ENCODE measurements around the gene CIT.

Gene CIT

DNA sequence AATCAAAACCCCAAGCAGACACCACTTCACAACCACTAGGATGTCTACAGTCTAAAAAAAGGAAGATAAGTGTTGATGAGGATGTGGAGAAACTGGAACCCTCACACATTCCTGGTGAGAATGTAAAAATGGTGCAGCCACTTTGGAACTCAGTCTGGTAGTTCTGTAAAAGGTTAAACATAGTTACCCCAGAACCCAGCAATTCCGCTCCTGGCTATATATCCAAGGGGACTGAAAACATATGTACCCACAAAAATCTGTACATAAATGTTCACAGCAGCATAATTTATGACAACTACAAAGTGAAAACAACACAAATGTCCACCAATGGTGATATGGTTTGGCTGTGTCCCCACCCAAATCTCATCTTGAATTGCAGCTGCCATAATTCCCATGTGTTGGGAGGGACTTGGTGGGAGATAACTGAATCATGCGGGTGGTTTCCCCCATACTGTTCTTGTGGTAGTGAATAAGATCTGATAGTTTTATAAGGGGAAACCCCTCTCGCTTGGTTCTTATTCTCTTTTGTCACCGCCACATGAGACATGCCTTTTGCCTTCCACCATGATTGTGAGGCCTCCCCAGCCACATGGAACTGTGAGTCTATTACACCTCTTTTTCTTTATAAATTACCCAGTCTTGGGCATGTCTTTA, 162.4 kb downstream of the CIT start:
- Histone ChIP-seq H3K4me1 (ENCODE audit: control insufficient read depth, insufficient read depth, low read length) (peaks cover 3% of the 10 kb centered on the region), H3K36me3 (ENCODE audit: control insufficient read depth in 2 of 2, insufficient read depth in 1 of 2, low read length in 2 of 2) (peaks cover 29 to 87% of the 10 kb centered on the region in 2 experiments), H3K27ac (ENCODE audit: extremely low read depth, low read depth, low read length) (no peak overlapping the region), H3K9me3 (ENCODE audit: control insufficient read depth, insufficient read depth, low read depth, low read length) (no peaks in the 10 kb centered on the region), H3K4me3 (ENCODE audit: low read depth, low read length) (no peak overlapping the region)
- ChIA-PET POLR2A (no interaction called here), CTCF (no interaction called here)
- TF ChIP-seq ZNF140 (tag by site-specific recombination; IDR thresholded peaks at IDR 0.05) (peak; percentile 95), ZNF600 (tag by site-specific recombination; IDR thresholded peaks at IDR 0.05) (no peak)

DNA sequence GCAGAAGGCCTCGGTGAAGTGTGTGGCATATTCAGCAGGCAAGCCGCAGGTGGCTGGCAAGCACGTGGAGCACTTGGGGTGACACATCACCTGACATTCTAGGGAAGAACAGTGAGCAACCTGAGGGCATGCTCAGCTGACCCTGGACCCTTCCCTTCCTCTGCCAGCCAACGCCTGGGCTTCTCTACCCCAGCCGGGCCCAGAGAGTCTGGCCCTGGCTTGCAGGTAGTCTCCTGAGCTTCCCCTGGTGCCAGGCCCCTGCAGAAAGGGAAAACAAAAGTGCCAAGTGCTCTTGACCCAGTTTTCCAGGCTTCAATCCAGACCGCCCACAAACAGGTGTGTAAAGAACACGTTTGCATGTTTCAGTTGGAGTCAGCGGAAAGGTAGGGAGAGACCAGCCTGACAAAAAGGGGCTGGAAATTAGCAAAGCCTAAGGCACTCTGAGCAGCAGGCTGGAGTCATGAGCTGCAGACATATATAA, 163.5 kb downstream of the CIT start:
- ChIA-PET POLR2A (no interaction called here), CTCF (no interaction called here)
- Histone ChIP-seq H3K4me1 (ENCODE audit: control insufficient read depth, insufficient read depth, low read length) (peaks cover 3% of the 10 kb centered on the region), H3K27ac (ENCODE audit: extremely low read depth, low read depth, low read length) (no peak overlapping the region), H3K4me3 (ENCODE audit: low read depth, low read length) (no peak overlapping the region), H3K9me3 (ENCODE audit: control insufficient read depth, insufficient read depth, low read depth, low read length) (no peaks in the 10 kb centered on the region), H3K36me3 (ENCODE audit: control insufficient read depth in 2 of 2, insufficient read depth in 1 of 2, low read length in 2 of 2) (peaks cover 38 to 88% of the 10 kb centered on the region in 2 experiments)
- TF ChIP-seq ZNF16 (tag by site-specific recombination; IDR thresholded peaks at IDR 0.05; ENCODE audit: low read depth) = no peak
- TF ChIP-seq, protein P1, sequence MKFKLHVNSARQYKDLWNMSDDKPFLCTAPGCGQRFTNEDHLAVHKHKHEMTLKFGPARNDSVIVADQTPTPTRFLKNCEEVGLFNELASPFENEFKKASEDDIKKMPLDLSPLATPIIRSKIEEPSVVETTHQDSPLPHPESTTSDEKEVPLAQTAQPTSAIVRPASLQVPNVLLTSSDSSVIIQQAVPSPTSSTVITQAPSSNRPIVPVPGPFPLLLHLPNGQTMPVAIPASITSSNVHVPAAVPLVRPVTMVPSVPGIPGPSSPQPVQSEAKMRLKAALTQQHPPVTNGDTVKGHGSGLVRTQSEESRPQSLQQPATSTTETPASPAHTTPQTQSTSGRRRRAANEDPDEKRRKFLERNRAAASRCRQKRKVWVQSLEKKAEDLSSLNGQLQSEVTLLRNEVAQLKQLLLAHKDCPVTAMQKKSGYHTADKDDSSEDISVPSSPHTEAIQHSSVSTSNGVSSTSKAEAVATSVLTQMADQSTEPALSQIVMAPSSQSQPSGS (tag by site-specific recombination; IDR thresholded peaks at IDR 0.05; ENCODE audit: low read depth) = no peak
- no peak for TF ChIP-seq ZBTB7A (tag by site-specific recombination; IDR thresholded peaks at IDR 0.05; ENCODE audit: low read depth)
- TF ChIP-seq, protein P2, sequence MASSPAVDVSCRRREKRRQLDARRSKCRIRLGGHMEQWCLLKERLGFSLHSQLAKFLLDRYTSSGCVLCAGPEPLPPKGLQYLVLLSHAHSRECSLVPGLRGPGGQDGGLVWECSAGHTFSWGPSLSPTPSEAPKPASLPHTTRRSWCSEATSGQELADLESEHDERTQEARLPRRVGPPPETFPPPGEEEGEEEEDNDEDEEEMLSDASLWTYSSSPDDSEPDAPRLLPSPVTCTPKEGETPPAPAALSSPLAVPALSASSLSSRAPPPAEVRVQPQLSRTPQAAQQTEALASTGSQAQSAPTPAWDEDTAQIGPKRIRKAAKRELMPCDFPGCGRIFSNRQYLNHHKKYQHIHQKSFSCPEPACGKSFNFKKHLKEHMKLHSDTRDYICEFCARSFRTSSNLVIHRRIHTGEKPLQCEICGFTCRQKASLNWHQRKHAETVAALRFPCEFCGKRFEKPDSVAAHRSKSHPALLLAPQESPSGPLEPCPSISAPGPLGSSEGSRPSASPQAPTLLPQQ (tag by site-specific recombination; IDR thresholded peaks at IDR 0.05) = no peak
- TF ChIP-seq SCRT2 (tag by site-specific recombination; IDR thresholded peaks at IDR 0.05) = 0 out of 2 replicates have a peak, but pooled peaks have one; percentile 23
- 0 out of 2 replicates have a peak, but pooled peaks have one; percentile 18 for TF ChIP-seq SCRT1 (tag by site-specific recombination; IDR thresholded peaks at IDR 0.05; ENCODE audit: borderline replicate concordance)

DNA sequence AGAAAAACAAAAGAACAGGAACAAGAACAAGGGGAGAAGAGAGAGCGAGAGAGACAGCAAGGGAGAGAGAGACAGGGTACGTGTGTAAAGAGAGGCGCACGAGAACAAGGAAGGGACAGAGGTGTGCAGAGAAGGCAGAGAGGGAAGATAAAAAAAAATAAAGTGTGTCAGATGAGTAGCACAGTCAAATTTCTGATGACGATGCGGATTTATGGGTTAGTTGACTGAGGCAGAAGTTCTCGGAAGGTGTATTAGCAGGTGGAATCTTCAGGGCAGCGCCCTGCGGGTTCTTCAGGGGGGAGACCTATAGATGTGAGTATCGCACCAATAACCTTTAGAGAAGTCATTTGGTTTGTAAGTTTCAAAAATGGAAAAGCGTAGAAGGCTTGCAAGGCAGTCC, 164.4 kb downstream of the CIT start:
- H3K4me1 ChIP-seq (ENCODE audit: control insufficient read depth, insufficient read depth, low read length) = peaks cover 3% of the 10 kb centered on the region
- no peak overlapping the region for H3K4me3 ChIP-seq (ENCODE audit: low read depth, low read length)
- POLR2A ChIA-PET = no interaction called here
- CTCF ChIA-PET = no interaction called here
- H3K36me3 ChIP-seq (ENCODE audit: control insufficient read depth in 2 of 2, insufficient read depth in 1 of 2, low read length in 2 of 2) = peaks cover 40 to 85% of the 10 kb centered on the region in 2 experiments
- H3K9me3 ChIP-seq (ENCODE audit: control insufficient read depth, insufficient read depth, low read depth, low read length) = no peaks in the 10 kb centered on the region
- H3K27ac ChIP-seq (ENCODE audit: extremely low read depth, low read depth, low read length) = no peak overlapping the region
- no peak for TF ChIP-seq MEIS1 (CRISPR knock-in tag; IDR thresholded peaks at IDR 0.05; ENCODE audit: borderline replicate concordance)
- no peak for TF ChIP-seq GLI4 (tag by site-specific recombination; IDR thresholded peaks at IDR 0.05)
- TF ChIP-seq, protein P3, sequence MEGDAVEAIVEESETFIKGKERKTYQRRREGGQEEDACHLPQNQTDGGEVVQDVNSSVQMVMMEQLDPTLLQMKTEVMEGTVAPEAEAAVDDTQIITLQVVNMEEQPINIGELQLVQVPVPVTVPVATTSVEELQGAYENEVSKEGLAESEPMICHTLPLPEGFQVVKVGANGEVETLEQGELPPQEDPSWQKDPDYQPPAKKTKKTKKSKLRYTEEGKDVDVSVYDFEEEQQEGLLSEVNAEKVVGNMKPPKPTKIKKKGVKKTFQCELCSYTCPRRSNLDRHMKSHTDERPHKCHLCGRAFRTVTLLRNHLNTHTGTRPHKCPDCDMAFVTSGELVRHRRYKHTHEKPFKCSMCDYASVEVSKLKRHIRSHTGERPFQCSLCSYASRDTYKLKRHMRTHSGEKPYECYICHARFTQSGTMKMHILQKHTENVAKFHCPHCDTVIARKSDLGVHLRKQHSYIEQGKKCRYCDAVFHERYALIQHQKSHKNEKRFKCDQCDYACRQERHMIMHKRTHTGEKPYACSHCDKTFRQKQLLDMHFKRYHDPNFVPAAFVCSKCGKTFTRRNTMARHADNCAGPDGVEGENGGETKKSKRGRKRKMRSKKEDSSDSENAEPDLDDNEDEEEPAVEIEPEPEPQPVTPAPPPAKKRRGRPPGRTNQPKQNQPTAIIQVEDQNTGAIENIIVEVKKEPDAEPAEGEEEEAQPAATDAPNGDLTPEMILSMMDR (tag by site-specific recombination; IDR thresholded peaks at IDR 0.05) = no peak
- TF ChIP-seq ZNF121 (tag by site-specific recombination; IDR thresholded peaks at IDR 0.05) = no peak
- TF ChIP-seq FEZF1 (tag by site-specific recombination; IDR thresholded peaks at IDR 0.05) = no peak
- no peak for TF ChIP-seq ZNF292 (tag by site-specific recombination; IDR thresholded peaks at IDR 0.05; ENCODE audit: borderline replicate concordance, low read depth)
- TF ChIP-seq KLF9 (tag by site-specific recombination; IDR thresholded peaks at IDR 0.05; ENCODE audit: low read depth) = no peak
- TF ChIP-seq, protein P4, sequence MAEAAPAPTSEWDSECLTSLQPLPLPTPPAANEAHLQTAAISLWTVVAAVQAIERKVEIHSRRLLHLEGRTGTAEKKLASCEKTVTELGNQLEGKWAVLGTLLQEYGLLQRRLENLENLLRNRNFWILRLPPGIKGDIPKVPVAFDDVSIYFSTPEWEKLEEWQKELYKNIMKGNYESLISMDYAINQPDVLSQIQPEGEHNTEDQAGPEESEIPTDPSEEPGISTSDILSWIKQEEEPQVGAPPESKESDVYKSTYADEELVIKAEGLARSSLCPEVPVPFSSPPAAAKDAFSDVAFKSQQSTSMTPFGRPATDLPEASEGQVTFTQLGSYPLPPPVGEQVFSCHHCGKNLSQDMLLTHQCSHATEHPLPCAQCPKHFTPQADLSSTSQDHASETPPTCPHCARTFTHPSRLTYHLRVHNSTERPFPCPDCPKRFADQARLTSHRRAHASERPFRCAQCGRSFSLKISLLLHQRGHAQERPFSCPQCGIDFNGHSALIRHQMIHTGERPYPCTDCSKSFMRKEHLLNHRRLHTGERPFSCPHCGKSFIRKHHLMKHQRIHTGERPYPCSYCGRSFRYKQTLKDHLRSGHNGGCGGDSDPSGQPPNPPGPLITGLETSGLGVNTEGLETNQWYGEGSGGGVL (tag by site-specific recombination; IDR thresholded peaks at IDR 0.05) = no peak
- TF ChIP-seq, protein P5, sequence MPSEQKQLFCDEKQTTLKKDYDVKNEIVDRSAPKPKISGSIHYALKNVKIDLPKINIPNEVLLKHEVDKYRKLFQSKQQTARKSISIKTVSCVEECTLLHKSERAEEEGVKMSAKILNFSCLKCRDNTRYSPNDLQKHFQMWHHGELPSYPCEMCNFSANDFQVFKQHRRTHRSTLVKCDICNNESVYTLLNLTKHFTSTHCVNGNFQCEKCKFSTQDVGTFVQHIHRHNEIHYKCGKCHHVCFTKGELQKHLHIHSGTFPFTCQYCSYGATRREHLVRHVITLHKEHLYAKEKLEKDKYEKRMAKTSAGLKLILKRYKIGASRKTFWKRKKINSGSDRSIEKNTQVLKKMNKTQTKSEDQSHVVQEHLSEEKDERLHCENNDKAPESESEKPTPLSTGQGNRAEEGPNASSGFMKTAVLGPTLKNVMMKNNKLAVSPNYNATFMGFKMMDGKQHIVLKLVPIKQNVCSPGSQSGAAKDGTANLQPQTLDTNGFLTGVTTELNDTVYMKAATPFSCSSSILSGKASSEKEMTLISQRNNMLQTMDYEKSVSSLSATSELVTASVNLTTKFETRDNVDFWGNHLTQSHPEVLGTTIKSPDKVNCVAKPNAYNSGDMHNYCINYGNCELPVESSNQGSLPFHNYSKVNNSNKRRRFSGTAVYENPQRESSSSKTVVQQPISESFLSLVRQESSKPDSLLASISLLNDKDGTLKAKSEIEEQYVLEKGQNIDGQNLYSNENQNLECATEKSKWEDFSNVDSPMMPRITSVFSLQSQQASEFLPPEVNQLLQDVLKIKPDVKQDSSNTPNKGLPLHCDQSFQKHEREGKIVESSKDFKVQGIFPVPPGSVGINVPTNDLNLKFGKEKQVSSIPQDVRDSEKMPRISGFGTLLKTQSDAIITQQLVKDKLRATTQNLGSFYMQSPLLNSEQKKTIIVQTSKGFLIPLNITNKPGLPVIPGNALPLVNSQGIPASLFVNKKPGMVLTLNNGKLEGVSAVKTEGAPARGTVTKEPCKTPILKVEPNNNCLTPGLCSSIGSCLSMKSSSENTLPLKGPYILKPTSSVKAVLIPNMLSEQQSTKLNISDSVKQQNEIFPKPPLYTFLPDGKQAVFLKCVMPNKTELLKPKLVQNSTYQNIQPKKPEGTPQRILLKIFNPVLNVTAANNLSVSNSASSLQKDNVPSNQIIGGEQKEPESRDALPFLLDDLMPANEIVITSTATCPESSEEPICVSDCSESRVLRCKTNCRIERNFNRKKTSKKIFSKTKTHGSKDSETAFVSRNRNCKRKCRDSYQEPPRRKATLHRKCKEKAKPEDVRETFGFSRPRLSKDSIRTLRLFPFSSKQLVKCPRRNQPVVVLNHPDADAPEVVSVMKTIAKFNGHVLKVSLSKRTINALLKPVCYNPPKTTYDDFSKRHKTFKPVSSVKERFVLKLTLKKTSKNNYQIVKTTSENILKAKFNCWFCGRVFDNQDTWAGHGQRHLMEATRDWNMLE (tag by site-specific recombination; conservative IDR thresholded peaks at IDR 0.05; ENCODE audit: low read depth) = no peak
